ENCODE results near the gene GBP3.

GBP3 gene

GRCh38 chr1:89044970-89045721 is 22.5 kb upstream of the GBP3 start:
- no peak overlapping the region for H3K27ac ChIP-seq
- no peak for DNase-seq (ENCODE audit: low spot score)
- no peak overlapping the region for H3K4me3 ChIP-seq
- TF ChIP-seq CTCF (IDR thresholded peaks at IDR 0.05) = no peak

- Histone ChIP-seq H3K4me3 (no peak overlapping the region), H3K27ac (no peak overlapping the region)
- TF ChIP-seq CTCF (IDR thresholded peaks at IDR 0.05) = no peak
- no peak for DNase-seq (ENCODE audit: low spot score)
Observed at GRCh38 chr1:89043940-89044339, 21.3 kb upstream of the GBP3 start.

- H3K4me3 ChIP-seq = no peak overlapping the region
- H3K27ac ChIP-seq = no peak overlapping the region
- no peak for DNase-seq (ENCODE audit: low spot score)
- no peak for TF ChIP-seq CTCF (IDR thresholded peaks at IDR 0.05)
Observed at GRCh38 chr1:89042491-89042890, 19.8 kb upstream of the GBP3 start.

- no peak for DNase-seq (ENCODE audit: low spot score)
- no peak overlapping the region for H3K4me3 ChIP-seq
- H3K27ac ChIP-seq = no peak overlapping the region
- no peak for TF ChIP-seq CTCF (IDR thresholded peaks at IDR 0.05)
Observed at GRCh38 chr1:89041721-89042120, 19.1 kb upstream of the GBP3 start.

GRCh38 chr1:89041119-89041641 is 18.5 kb upstream of the GBP3 start:
- no peak overlapping the region for H3K27ac ChIP-seq
- H3K4me3 ChIP-seq = no peak overlapping the region
- DNase-seq (ENCODE audit: low spot score) = no peak
- no peak for TF ChIP-seq CTCF (IDR thresholded peaks at IDR 0.05)

GRCh38 chr1:89040315-89040626 is 17.6 kb upstream of the GBP3 start:
- Histone ChIP-seq H3K27ac (no peak overlapping the region), H3K4me3 (no peak overlapping the region)
- no peak for TF ChIP-seq CTCF (IDR thresholded peaks at IDR 0.05)
- no peak for DNase-seq (ENCODE audit: low spot score)

- TF ChIP-seq CTCF (IDR thresholded peaks at IDR 0.05) = no peak
Observed at GRCh38 chr1:89037186-89037585, 14.5 kb upstream of the GBP3 start.

More at GRCh38 chr1:89037186-89037585, 14.5 kb upstream of the GBP3 start:
- Histone ChIP-seq H3K4me3 (no peak overlapping the region), H3K27ac (no peak overlapping the region)
- no peak for DNase-seq (ENCODE audit: low spot score)

Data from coronary artery (tissue), 2 donors.